ENCODE results near the gene KRT81. TPM values are rescaled to one million over a fixed set of nuclear protein-coding genes. Genes with fewer than 3 reads are reported as not detected.

Gene KRT81
- not detected for polyA plus RNA-seq (ENCODE audit: insufficient read length in 4 of 4)

GRCh38 chr12:52291267-52291935 lies at the start of gene KRT81:
TSS of gene KRT81 (minus strand) at chr12:52291534. CDS start at chr12:52291465, 69 bp downstream.
- DNase-seq (ENCODE audit: low read depth in 4 of 4, low spot score in 3 of 4), result no peak

GRCh38 chr12:52338241-52338960 lies 47.1 kb upstream of the KRT81 start:
- no peak for DNase-seq (ENCODE audit: low read depth in 4 of 4, low spot score in 3 of 4)

GRCh38 chr12:52337054-52337453 lies 45.7 kb upstream of the KRT81 start:
- DNase-seq (ENCODE audit: low read depth in 4 of 4, low spot score in 3 of 4), result no peak

- no peak for DNase-seq (ENCODE audit: low read depth in 4 of 4, low spot score in 3 of 4)
Measured at GRCh38 chr12:52336641-52337040, 45.3 kb upstream of the KRT81 start.

- no peak for DNase-seq (ENCODE audit: low read depth in 4 of 4, low spot score in 3 of 4)
Measured at GRCh38 chr12:52335598-52336262, 44.4 kb upstream of the KRT81 start.

- no peak for DNase-seq (ENCODE audit: low read depth in 4 of 4, low spot score in 3 of 4)
Measured at GRCh38 chr12:52334185-52334584, 42.9 kb upstream of the KRT81 start.

GRCh38 chr12:52333321-52333720 lies 42.0 kb upstream of the KRT81 start:
- DNase-seq (ENCODE audit: low read depth in 4 of 4, low spot score in 3 of 4), result no peak

GRCh38 chr12:52332381-52332780 lies 41.0 kb upstream of the KRT81 start:
- DNase-seq (ENCODE audit: low read depth in 4 of 4, low spot score in 3 of 4), result no peak

GRCh38 chr12:52331833-52332232 lies 40.5 kb upstream of the KRT81 start:
- no peak for DNase-seq (ENCODE audit: low read depth in 4 of 4, low spot score in 3 of 4)

GRCh38 chr12:52331039-52331438 lies 39.7 kb upstream of the KRT81 start:
- no peak for DNase-seq (ENCODE audit: low read depth in 4 of 4, low spot score in 3 of 4)

GRCh38 chr12:52327830-52328500 lies 36.6 kb upstream of the KRT81 start:
- no peak for DNase-seq (ENCODE audit: low read depth in 4 of 4, low spot score in 3 of 4)

GRCh38 chr12:52327052-52327829 lies 35.9 kb upstream of the KRT81 start:
- peak; percentile 48 to 58 (median 52) for DNase-seq (ENCODE audit: low read depth in 4 of 4, low spot score in 3 of 4)

- DNase-seq (ENCODE audit: low read depth in 4 of 4, low spot score in 3 of 4), result no peak
Measured at GRCh38 chr12:52324153-52324444, 32.8 kb upstream of the KRT81 start.

GRCh38 chr12:52323416-52324152 lies 32.2 kb upstream of the KRT81 start:
- no peak for DNase-seq (ENCODE audit: low read depth in 4 of 4, low spot score in 3 of 4)

- DNase-seq (ENCODE audit: low read depth in 4 of 4, low spot score in 3 of 4), result no peak
Measured at GRCh38 chr12:52323001-52323400, 31.7 kb upstream of the KRT81 start.

- DNase-seq (ENCODE audit: low read depth in 4 of 4, low spot score in 3 of 4), result no peak
Measured at GRCh38 chr12:52322069-52322468, 30.7 kb upstream of the KRT81 start.

GRCh38 chr12:52321418-52321817 lies 30.1 kb upstream of the KRT81 start:
- no peak for DNase-seq (ENCODE audit: low read depth in 4 of 4, low spot score in 3 of 4)

- DNase-seq (ENCODE audit: low read depth in 4 of 4, low spot score in 3 of 4), result no peak
Measured at GRCh38 chr12:52320784-52321400, 29.6 kb upstream of the KRT81 start, which contains the start of gene KRT83. TSS of gene KRT83 (minus strand) at chr12:52321398. CDS start at chr12:52321335, 63 bp downstream.

GRCh38 chr12:52319097-52319496 lies 27.8 kb upstream of the KRT81 start:
- DNase-seq (ENCODE audit: low read depth in 4 of 4, low spot score in 3 of 4), result no peak
